Endodermal cell (in vitro differentiated cells): Measurements from ENCODE around the gene MPP3. TPM values are rescaled to one million over a fixed set of nuclear protein-coding genes. Genes with fewer than 3 reads are reported as not detected.
A peak's percentile ranks its signal among the peaks of the same experiment; 100 is the strongest.

Experiments
- DNase-seq: peaks from one replicate; pipeline ENCODE4 v3.0.0-alpha.2; 2017
- H3K27ac ChIP-seq: 2 replicates; pipeline ENCODE4 v1.5.1; 2013; ENCODE audit warnings: mild to moderate bottlenecking, low read depth, low read length, moderate library complexity
- H3K27me3 ChIP-seq: 2 replicates; pipeline ENCODE4 v1.6.1; 2013; ENCODE audit warnings: mild to moderate bottlenecking, low read length, moderate library complexity; ENCODE audit not compliant: insufficient read depth, control insufficient read depth, poor library complexity, severe bottlenecking
- H3K36me3 ChIP-seq: 2 replicates; pipeline ENCODE4 v1.7.0; 2013; ENCODE audit warnings: mild to moderate bottlenecking, low read length, moderate library complexity; ENCODE audit not compliant: control insufficient read depth, insufficient read depth
- H3K4me1 ChIP-seq: one replicate; pipeline ENCODE4 v1.7.0; 2013; ENCODE audit warnings: low read length; ENCODE audit not compliant: control insufficient read depth, insufficient read depth
- H3K4me3 ChIP-seq: 2 replicates; pipeline ENCODE4 v1.5.1; 2013; ENCODE audit warnings: mild to moderate bottlenecking, low read length, moderate library complexity
- H3K9ac ChIP-seq: 2 replicates; pipeline ENCODE4 v1.6.1; 2013; ENCODE audit warnings: mild to moderate bottlenecking, low read length, moderate library complexity; ENCODE audit not compliant: poor library complexity, severe bottlenecking; ENCODE audit errors: extremely low read depth
- H3K9me3 ChIP-seq: 2 replicates; pipeline ENCODE4 v1.6.1; 2013; ENCODE audit warnings: mild to moderate bottlenecking, low read length, moderate library complexity; ENCODE audit not compliant: control insufficient read depth
- H3K27ac Mint-ChIP-seq: 2 replicates; pipeline ENCODE4 v1.8.0; 2020; ENCODE audit warnings: mixed read lengths
- H3K27me3 Mint-ChIP-seq: 2 replicates; pipeline ENCODE4 v1.8.0; 2021; ENCODE audit warnings: mild to moderate bottlenecking, mixed read lengths; ENCODE audit not compliant: insufficient read depth
- H3K36me3 Mint-ChIP-seq: 2 replicates; pipeline ENCODE4 v1.8.0; 2020; ENCODE audit warnings: low read depth, mixed read lengths
- H3K4me1 Mint-ChIP-seq: 2 replicates; pipeline ENCODE4 v1.8.0; 2020; ENCODE audit warnings: mixed read lengths
- H3K4me3 Mint-ChIP-seq: 2 replicates; pipeline ENCODE4 v1.8.0; 2020; ENCODE audit warnings: mild to moderate bottlenecking, moderate library complexity, mixed read lengths
- H3K9me3 Mint-ChIP-seq: 2 replicates; pipeline ENCODE4 v1.8.0; 2020; ENCODE audit warnings: mild to moderate bottlenecking, mixed read lengths
- CTCF ChIP-seq: fragments of 200-600 bp; sonication (generic); conservative IDR thresholded peaks from 2 replicates; pipeline ENCODE4 v1.5.0; 2021; ENCODE audit warnings: antibody characterized with exemption, mild to moderate bottlenecking
- WGBS, 2 experiments: methylation state at CpG; one replicate each; pipeline versions ENCODE4 v1.1.5 to v1.1.7; 2013; ENCODE audit warnings: missing lambda C conversion rate in 2 of 2, mixed read lengths in 1 of 2; ENCODE audit not compliant: insufficient coverage in 1 of 2, insufficient read length in 1 of 2; 5-methylcytosine and 5-hydroxymethylcytosine counted together
- total RNA-seq, 2 donors: library from RNA; stranded (reverse); fragmentation: NEBNext Ultra II Directional in 1 of 2; extraction: Animal tissue kit (Norgen Biotek cat#: 25700) in 1 of 2; gene quantifications; 2 replicates in 1 of 2; 3 replicates in 1 of 2; pipeline ENCODE4 v1.2.1, GENCODE V29; 2021

The MPP3 gene
- total RNA-seq, 2 donors from 2014 or later = 5.8 to 6.8 TPM

- Mint-ChIP-seq H3K4me3 (peak overlapping the region; percentile 66), H3K27ac (no peak overlapping the region), H3K4me1 (peaks cover 24% of the 10 kb centered on the region), H3K27me3 (peaks cover 40% of the 10 kb centered on the region), H3K36me3 (no peaks in the 10 kb centered on the region), H3K9me3 (peaks cover 15% of the 10 kb centered on the region)
- 8 to 21% methylated on average over 15 to 50 of the region's 51 CpGs for WGBS, 2 experiments
- Histone ChIP-seq H3K9ac (no peak overlapping the region), H3K4me3 (peak overlapping the region; percentile 78), H3K27me3 (peaks cover 16% of the 10 kb centered on the region), H3K36me3 (no peaks in the 10 kb centered on the region), H3K9me3 (peaks cover 8% of the 10 kb centered on the region), H3K27ac (no peak overlapping the region), H3K4me1 (no peaks in the 10 kb centered on the region)
- peak; percentile 84 for DNase-seq
- no peak for TF ChIP-seq CTCF
Observed at GRCh38 chr17:43832168-43832975, 574 bp downstream of the MPP3 start.

- Mint-ChIP-seq H3K4me1 (peaks cover 24% of the 10 kb centered on the region), H3K27me3 (peaks cover 40% of the 10 kb centered on the region), H3K27ac (no peak overlapping the region), H3K4me3 (peak overlapping the region; percentile 66), H3K9me3 (peaks cover 15% of the 10 kb centered on the region), H3K36me3 (no peaks in the 10 kb centered on the region)
- WGBS, 2 experiments = 40 to 71% methylated on average over 1 to 7 of the region's 8 CpGs
- H3K9ac ChIP-seq = no peak overlapping the region
- no peak for TF ChIP-seq CTCF
- DNase-seq = peak; percentile 76
- H3K36me3 ChIP-seq = no peaks in the 10 kb centered on the region
- no peak overlapping the region for H3K27ac ChIP-seq
- H3K27me3 ChIP-seq = peaks cover 16% of the 10 kb centered on the region
- no peak overlapping the region for H3K4me3 ChIP-seq
- peaks cover 8% of the 10 kb centered on the region for H3K9me3 ChIP-seq
- H3K4me1 ChIP-seq = no peaks in the 10 kb centered on the region
Observed at GRCh38 chr17:43831633-43832032, 1.3 kb downstream of the MPP3 start.

GRCh38 chr17:43830510-43831140 lies 2.3 kb downstream of the MPP3 start:
- Histone ChIP-seq H3K27ac (no peak overlapping the region), H3K36me3 (no peaks in the 10 kb centered on the region), H3K9me3 (peaks cover 8% of the 10 kb centered on the region), H3K27me3 (peaks cover 16% of the 10 kb centered on the region), H3K4me1 (no peaks in the 10 kb centered on the region), H3K9ac (no peak overlapping the region), H3K4me3 (no peak overlapping the region)
- TF ChIP-seq CTCF = no peak
- 88 to 96% methylated on average over 4 to 7 of the region's 7 CpGs for WGBS, 2 experiments
- Mint-ChIP-seq H3K9me3 (peaks cover 15% of the 10 kb centered on the region), H3K4me1 (peaks cover 24% of the 10 kb centered on the region), H3K27me3 (peaks cover 34% of the 10 kb centered on the region), H3K4me3 (peak overlapping the region; percentile 66), H3K27ac (no peak overlapping the region), H3K36me3 (no peaks in the 10 kb centered on the region)
- DNase-seq = no peak
